ENCODE results near the gene TBX19.

Gene TBX19

GRCh38 chr1:168281603-168282325 is 1.1 kb downstream of the TBX19 start:
- no peak for DNase-seq (ENCODE audit: low read depth in 2 of 2)

- no peak for DNase-seq (ENCODE audit: low read depth in 2 of 2)
Observed at GRCh38 chr1:168285521-168285790, 4.8 kb downstream of the TBX19 start.

- no peak for DNase-seq (ENCODE audit: low read depth in 2 of 2)
Observed at GRCh38 chr1:168285971-168286927, 5.6 kb downstream of the TBX19 start.

GRCh38 chr1:168287237-168287664 is 6.6 kb downstream of the TBX19 start:
- no peak for DNase-seq (ENCODE audit: low read depth in 2 of 2)

GRCh38 chr1:168288311-168289052 is 7.8 kb downstream of the TBX19 start:
- no peak for DNase-seq (ENCODE audit: low read depth in 2 of 2)

GRCh38 chr1:168291222-168291837 is 10.7 kb downstream of the TBX19 start:
- DNase-seq (ENCODE audit: low read depth in 2 of 2), result no peak

- DNase-seq (ENCODE audit: low read depth in 2 of 2), result no peak
Observed at GRCh38 chr1:168293356-168293755, 12.7 kb downstream of the TBX19 start.

GRCh38 chr1:168295411-168296114 is 14.9 kb downstream of the TBX19 start:
- DNase-seq (ENCODE audit: low read depth in 2 of 2), result no peak

GRCh38 chr1:168297019-168297730 is 16.5 kb downstream of the TBX19 start:
- no peak for DNase-seq (ENCODE audit: low read depth in 2 of 2)

- no peak for DNase-seq (ENCODE audit: low read depth in 2 of 2)
Observed at GRCh38 chr1:168298446-168298845, 17.8 kb downstream of the TBX19 start.

- no peak for DNase-seq (ENCODE audit: low read depth in 2 of 2)
Observed at GRCh38 chr1:168300626-168301025, 19.9 kb downstream of the TBX19 start.

GRCh38 chr1:168301664-168302320 is 21.1 kb downstream of the TBX19 start:
- no peak for DNase-seq (ENCODE audit: low read depth in 2 of 2)

GRCh38 chr1:168303716-168304540 is 23.3 kb downstream of the TBX19 start:
- no peak for DNase-seq (ENCODE audit: low read depth in 2 of 2)

- no peak for DNase-seq (ENCODE audit: low read depth in 2 of 2)
Observed at GRCh38 chr1:168304865-168305264, 24.2 kb downstream of the TBX19 start.

GRCh38 chr1:168312718-168313604 is 32.3 kb downstream of the TBX19 start:
- DNase-seq (ENCODE audit: low read depth in 2 of 2), result no peak

GRCh38 chr1:168316142-168316541 is 35.5 kb downstream of the TBX19 start:
- DNase-seq (ENCODE audit: low read depth in 2 of 2), result no peak

GRCh38 chr1:168317309-168317708 is 36.6 kb downstream of the TBX19 start:
- no peak for DNase-seq (ENCODE audit: low read depth in 2 of 2)

- DNase-seq (ENCODE audit: low read depth in 2 of 2), result no peak
Observed at GRCh38 chr1:168319691-168320090, 39.0 kb downstream of the TBX19 start.

Data from stimulated activated CD4-positive, alpha-beta T cell treated with anti-CD3 and anti-CD28 coated beads, Interleukin-12 subunit alpha, Interleukin-12 subunit beta, amount 100 ng/mL, for 24 hours (primary cell).